ENCODE data around the gene GPNMB. TPM values are rescaled to one million over a fixed set of nuclear protein-coding genes. Genes with fewer than 3 reads are reported as not detected.

The GPNMB gene
- total and polyA plus RNA-seq, 2 of the 13 experiments (the other 11 are each of a cell fraction or from before 2014, with no cell fraction given), result 1.1 to 1.6 TPM

GRCh38 chr7:23291957-23292560 lies 45.5 kb downstream of the GPNMB start (continued):
- TF ChIP-seq HDAC2 (CRISPR knock-in tag; IDR thresholded peaks at IDR 0.05) (0 out of 2 replicates have a peak, but pooled peaks have one; percentile 17), AKAP8 (CRISPR knock-in tag; IDR thresholded peaks at IDR 0.05) (no peak), ZEB1 (IDR thresholded peaks at IDR 0.05; ENCODE audit: insufficient replicate concordance, low read depth) (no peak), MZF1 (CRISPR knock-in tag; IDR thresholded peaks at IDR 0.05; ENCODE audit: borderline replicate concordance) (no peak), AHR (CRISPR knock-in tag; IDR thresholded peaks at IDR 0.05) (no peak), ZNF660 (CRISPR knock-in tag; IDR thresholded peaks at IDR 0.05; ENCODE audit: borderline replicate concordance, low read depth) (no peak), DNMT3B (CRISPR knock-in tag; conservative IDR thresholded peaks at IDR 0.05) (no peak), HNF4A (CRISPR knock-in tag; IDR thresholded peaks at IDR 0.05) (peak; percentile 73), HOXA9 (CRISPR knock-in tag; IDR thresholded peaks at IDR 0.05; ENCODE audit: borderline replicate concordance) (no peak), ZNF138 (CRISPR knock-in tag; IDR thresholded peaks at IDR 0.05; ENCODE audit: low read depth) (no peak), SOX6 (IDR thresholded peaks at IDR 0.05) (no peak), SOX6 (CRISPR knock-in tag; IDR thresholded peaks at IDR 0.05) (peak; percentile 86), ELF1 (CRISPR knock-in tag; IDR thresholded peaks at IDR 0.05) (no peak), ZNF749 (CRISPR knock-in tag; IDR thresholded peaks at IDR 0.05; ENCODE audit: borderline replicate concordance) (no peak), RARG (CRISPR knock-in tag; IDR thresholded peaks at IDR 0.05; ENCODE audit: low read depth) (no peak), BORCS8-MEF2B (CRISPR knock-in tag; IDR thresholded peaks at IDR 0.05) (no peak), NR2C2 (CRISPR knock-in tag; IDR thresholded peaks at IDR 0.05; ENCODE audit: borderline replicate concordance) (peak; percentile 24; the same call in 1 of the 2 replicates), SATB2 (CRISPR knock-in tag; IDR thresholded peaks at IDR 0.05) (no peak), RXRB (CRISPR knock-in tag; IDR thresholded peaks at IDR 0.05; ENCODE audit: borderline replicate concordance) (no peak), GLI4 (CRISPR knock-in tag; IDR thresholded peaks at IDR 0.05; ENCODE audit: borderline replicate concordance) (no peak), ZNF839 (CRISPR knock-in tag; IDR thresholded peaks at IDR 0.05; ENCODE audit: borderline replicate concordance) (no peak), GATAD1 (CRISPR knock-in tag; IDR thresholded peaks at IDR 0.05) (no peak), KLF12 (CRISPR knock-in tag; IDR thresholded peaks at IDR 0.05; ENCODE audit: borderline replicate concordance) (0 out of 2 replicates have a peak, but pooled peaks have one; percentile 22), RBM22 (optimal IDR thresholded peaks at IDR 0.05; ENCODE audit: low read length) (no peak), MEIS1 (CRISPR knock-in tag; IDR thresholded peaks at IDR 0.05; ENCODE audit: borderline replicate concordance) (no peak; the same call in 1 of the 2 replicates), NFIB (CRISPR knock-in tag; IDR thresholded peaks at IDR 0.05; ENCODE audit: borderline replicate concordance) (no peak), POLR2G (IDR thresholded peaks at IDR 0.05; ENCODE audit: low read depth, low read length) (no peak), ZBTB10 (CRISPR knock-in tag; IDR thresholded peaks at IDR 0.05; ENCODE audit: borderline replicate concordance) (peak; percentile 23; the same call in 1 of the 2 replicates), KDM4B (CRISPR knock-in tag; IDR thresholded peaks at IDR 0.05) (no peak)
- TF ChIP-seq, protein P1, sequence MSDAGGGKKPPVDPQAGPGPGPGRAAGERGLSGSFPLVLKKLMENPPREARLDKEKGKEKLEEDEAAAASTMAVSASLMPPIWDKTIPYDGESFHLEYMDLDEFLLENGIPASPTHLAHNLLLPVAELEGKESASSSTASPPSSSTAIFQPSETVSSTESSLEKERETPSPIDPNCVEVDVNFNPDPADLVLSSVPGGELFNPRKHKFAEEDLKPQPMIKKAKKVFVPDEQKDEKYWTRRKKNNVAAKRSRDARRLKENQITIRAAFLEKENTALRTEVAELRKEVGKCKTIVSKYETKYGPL (CRISPR knock-in tag; IDR thresholded peaks at IDR 0.05), result no peak

Data from HepG2 (cell line).